ENCODE data around the gene NRXN2.

The NRXN2 gene

DNA sequence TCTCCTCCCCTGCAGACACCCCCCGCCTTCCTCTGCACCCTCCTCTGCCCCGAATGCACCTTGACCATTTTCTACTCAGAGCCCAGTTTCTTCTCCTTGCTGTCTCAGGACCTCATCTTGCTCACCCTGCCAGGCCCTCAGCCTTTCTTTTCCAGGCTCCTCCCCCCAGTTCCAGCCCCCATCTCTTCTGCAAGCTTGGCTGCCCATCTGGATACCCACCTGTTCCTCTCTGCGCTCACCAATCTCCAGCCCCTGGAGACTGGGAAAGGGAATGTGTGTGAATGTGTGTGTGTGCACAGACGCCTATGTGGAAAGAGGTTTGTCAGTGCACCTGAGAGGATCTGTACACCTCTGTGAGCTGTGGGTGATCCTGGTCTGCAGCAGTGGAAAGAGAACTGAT is 95.6 kb downstream of the NRXN2 start:
- Histone ChIP-seq H3K36me3 (ENCODE audit: insufficient read depth, low read length) (no peaks in the 10 kb centered on the region), H3K27ac (ENCODE audit: low read depth, low read length, poor library complexity, severe bottlenecking) (no peak overlapping the region), H3K9ac (ENCODE audit: low read length) (no peak overlapping the region), H3K4me1 (ENCODE audit: insufficient read depth, low read length, severe bottlenecking) (no peaks in the 10 kb centered on the region), H3K9me2 (ENCODE audit: low read depth, low read length) (no peaks in the 10 kb centered on the region), H3K4me3 (ENCODE audit: low read depth, low read length, poor library complexity, severe bottlenecking) (no peak overlapping the region), H3F3A (ENCODE audit: insufficient read depth, low read length) (no peaks in the 10 kb centered on the region), H2AFZ (ENCODE audit: low read length) (no peak overlapping the region), H3K4me2 (ENCODE audit: low read length) (no peak overlapping the region), H3K27me3 (ENCODE audit: insufficient read depth, low read length) (0 out of 2 replicates have a peak, but pooled peaks cover 4% of the 10 kb centered on the region), H3K9me3 (ENCODE audit: low read length) (no peaks in the 10 kb centered on the region), H3K79me2 (ENCODE audit: insufficient read depth, low read length) (no peaks in the 10 kb centered on the region), H4K20me1 (ENCODE audit: insufficient read depth, low read length) (no peaks in the 10 kb centered on the region)
- TF ChIP-seq, protein P1, sequence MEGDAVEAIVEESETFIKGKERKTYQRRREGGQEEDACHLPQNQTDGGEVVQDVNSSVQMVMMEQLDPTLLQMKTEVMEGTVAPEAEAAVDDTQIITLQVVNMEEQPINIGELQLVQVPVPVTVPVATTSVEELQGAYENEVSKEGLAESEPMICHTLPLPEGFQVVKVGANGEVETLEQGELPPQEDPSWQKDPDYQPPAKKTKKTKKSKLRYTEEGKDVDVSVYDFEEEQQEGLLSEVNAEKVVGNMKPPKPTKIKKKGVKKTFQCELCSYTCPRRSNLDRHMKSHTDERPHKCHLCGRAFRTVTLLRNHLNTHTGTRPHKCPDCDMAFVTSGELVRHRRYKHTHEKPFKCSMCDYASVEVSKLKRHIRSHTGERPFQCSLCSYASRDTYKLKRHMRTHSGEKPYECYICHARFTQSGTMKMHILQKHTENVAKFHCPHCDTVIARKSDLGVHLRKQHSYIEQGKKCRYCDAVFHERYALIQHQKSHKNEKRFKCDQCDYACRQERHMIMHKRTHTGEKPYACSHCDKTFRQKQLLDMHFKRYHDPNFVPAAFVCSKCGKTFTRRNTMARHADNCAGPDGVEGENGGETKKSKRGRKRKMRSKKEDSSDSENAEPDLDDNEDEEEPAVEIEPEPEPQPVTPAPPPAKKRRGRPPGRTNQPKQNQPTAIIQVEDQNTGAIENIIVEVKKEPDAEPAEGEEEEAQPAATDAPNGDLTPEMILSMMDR (IDR thresholded peaks at IDR 0.05; ENCODE audit: low read length): no peak

DNA sequence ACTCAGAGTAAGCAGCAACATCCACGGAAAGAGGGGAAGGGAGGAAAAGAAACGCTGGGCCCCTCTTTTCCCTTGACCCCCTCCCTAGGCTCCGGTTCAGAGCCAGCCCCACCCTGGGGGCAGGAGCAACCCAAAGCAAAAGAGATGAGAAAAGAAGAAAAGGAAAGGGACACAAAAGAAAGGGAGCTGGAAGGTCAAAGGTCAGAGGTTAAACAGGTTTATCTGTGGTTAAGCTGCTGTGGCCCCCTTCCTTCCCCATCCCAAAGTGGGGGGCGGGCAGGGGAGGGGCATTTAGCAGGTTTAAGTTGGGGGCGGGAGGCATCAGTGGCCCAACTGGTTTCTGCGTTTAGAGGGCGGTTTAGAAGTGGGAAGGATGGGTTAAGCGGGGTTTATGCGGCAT is 96.4 kb downstream of the NRXN2 start:
- Histone ChIP-seq H3K4me3 (ENCODE audit: low read depth, low read length, poor library complexity, severe bottlenecking) (no peak overlapping the region), H3K4me1 (ENCODE audit: insufficient read depth, low read length, severe bottlenecking) (no peaks in the 10 kb centered on the region), H3K79me2 (ENCODE audit: insufficient read depth, low read length) (no peaks in the 10 kb centered on the region), H4K20me1 (ENCODE audit: insufficient read depth, low read length) (no peaks in the 10 kb centered on the region), H3K27me3 (ENCODE audit: insufficient read depth, low read length) (0 out of 2 replicates have a peak, but pooled peaks cover 4% of the 10 kb centered on the region), H3K9ac (ENCODE audit: low read length) (no peak overlapping the region), H3K9me3 (ENCODE audit: low read length) (no peaks in the 10 kb centered on the region), H2AFZ (ENCODE audit: low read length) (no peak overlapping the region), H3F3A (ENCODE audit: insufficient read depth, low read length) (no peaks in the 10 kb centered on the region), H3K36me3 (ENCODE audit: insufficient read depth, low read length) (no peaks in the 10 kb centered on the region), H3K27ac (ENCODE audit: low read depth, low read length, poor library complexity, severe bottlenecking) (no peak overlapping the region), H3K4me2 (ENCODE audit: low read length) (no peak overlapping the region), H3K9me2 (ENCODE audit: low read depth, low read length) (no peaks in the 10 kb centered on the region)
- TF ChIP-seq, protein P1 (IDR thresholded peaks at IDR 0.05; ENCODE audit: low read length): no peak
- no peak for TF ChIP-seq EZH2 (IDR thresholded peaks at IDR 0.05; ENCODE audit: borderline replicate concordance, low read length)

DNA sequence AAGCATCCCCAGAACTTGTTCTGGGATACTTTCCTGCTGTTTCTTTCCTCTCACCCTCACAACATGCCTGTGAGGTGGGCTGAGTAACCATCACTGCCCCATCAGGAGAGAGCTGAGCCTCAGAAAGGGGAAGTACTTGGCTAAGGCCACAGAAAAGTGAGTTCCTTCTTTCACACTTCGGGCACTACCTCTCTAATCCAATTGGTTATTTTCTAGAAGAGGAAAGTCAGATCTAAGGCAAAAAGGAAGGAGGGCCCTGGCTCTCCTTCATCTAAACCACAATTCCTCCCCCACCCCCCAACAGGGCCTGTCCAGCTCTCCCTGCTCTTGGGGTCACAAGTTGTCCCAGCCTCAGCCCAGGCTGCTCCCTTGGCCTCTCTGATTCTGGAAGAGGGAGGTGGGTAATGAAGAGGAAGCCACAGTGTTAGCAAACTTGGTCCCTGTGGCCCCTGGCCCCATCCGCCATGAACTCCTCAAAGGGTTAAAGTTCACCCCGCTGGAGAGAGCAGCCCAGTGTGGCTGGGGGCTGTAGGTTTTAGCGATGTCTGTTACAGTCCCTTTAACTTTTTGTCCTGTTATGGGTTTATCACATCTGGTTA is 98.0 kb downstream of the NRXN2 start:
- H2AFZ ChIP-seq (ENCODE audit: low read length): no peak overlapping the region
- no peaks in the 10 kb centered on the region for H3K79me2 ChIP-seq (ENCODE audit: insufficient read depth, low read length)
- H3K36me3 ChIP-seq (ENCODE audit: insufficient read depth, low read length): no peaks in the 10 kb centered on the region
- H3K4me2 ChIP-seq (ENCODE audit: low read length): no peak overlapping the region
- H3K9me3 ChIP-seq (ENCODE audit: low read length): no peaks in the 10 kb centered on the region
- H3K4me1 ChIP-seq (ENCODE audit: insufficient read depth, low read length, severe bottlenecking): no peaks in the 10 kb centered on the region
- TF ChIP-seq EZH2 (IDR thresholded peaks at IDR 0.05; ENCODE audit: borderline replicate concordance, low read length): no peak
- TF ChIP-seq, protein P1 (IDR thresholded peaks at IDR 0.05; ENCODE audit: low read length): no peak
- H4K20me1 ChIP-seq (ENCODE audit: insufficient read depth, low read length): no peaks in the 10 kb centered on the region
- H3K4me3 ChIP-seq (ENCODE audit: low read depth, low read length, poor library complexity, severe bottlenecking): no peak overlapping the region
- no peak overlapping the region for H3K9ac ChIP-seq (ENCODE audit: low read length)
- H3K27ac ChIP-seq (ENCODE audit: low read depth, low read length, poor library complexity, severe bottlenecking): no peak overlapping the region
- H3K9me2 ChIP-seq (ENCODE audit: low read depth, low read length): no peaks in the 10 kb centered on the region
- H3K27me3 ChIP-seq (ENCODE audit: insufficient read depth, low read length): 0 out of 2 replicates have a peak, but pooled peaks cover 4% of the 10 kb centered on the region
- H3F3A ChIP-seq (ENCODE audit: insufficient read depth, low read length): no peaks in the 10 kb centered on the region
